ENCODE results near the gene NEGR1.

NEGR1 gene

DNA sequence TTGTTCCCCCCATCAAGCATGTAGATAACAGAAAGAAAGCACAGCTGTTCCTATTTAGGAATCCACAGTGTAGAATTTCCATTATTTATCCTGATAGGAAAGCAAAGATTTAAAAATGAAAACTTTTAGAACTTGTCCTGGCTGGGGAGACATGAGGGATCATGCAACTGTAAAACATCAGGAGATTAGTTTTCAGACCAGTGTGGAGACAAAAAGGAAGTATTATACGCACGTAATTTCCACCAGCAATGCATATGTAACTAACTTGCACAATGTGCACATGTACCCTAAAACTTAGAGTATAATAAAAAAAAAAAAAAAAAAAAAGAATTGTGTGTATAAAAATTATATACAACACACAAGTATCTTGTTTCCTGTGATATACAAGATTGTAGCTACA, 172.4 kb downstream of the NEGR1 start:
- H3K4me3 ChIP-seq (ENCODE audit: low read depth, low read length) = no peak overlapping the region
- no peak for DNase-seq (ENCODE audit: low read depth)
- TF ChIP-seq, protein P1, sequence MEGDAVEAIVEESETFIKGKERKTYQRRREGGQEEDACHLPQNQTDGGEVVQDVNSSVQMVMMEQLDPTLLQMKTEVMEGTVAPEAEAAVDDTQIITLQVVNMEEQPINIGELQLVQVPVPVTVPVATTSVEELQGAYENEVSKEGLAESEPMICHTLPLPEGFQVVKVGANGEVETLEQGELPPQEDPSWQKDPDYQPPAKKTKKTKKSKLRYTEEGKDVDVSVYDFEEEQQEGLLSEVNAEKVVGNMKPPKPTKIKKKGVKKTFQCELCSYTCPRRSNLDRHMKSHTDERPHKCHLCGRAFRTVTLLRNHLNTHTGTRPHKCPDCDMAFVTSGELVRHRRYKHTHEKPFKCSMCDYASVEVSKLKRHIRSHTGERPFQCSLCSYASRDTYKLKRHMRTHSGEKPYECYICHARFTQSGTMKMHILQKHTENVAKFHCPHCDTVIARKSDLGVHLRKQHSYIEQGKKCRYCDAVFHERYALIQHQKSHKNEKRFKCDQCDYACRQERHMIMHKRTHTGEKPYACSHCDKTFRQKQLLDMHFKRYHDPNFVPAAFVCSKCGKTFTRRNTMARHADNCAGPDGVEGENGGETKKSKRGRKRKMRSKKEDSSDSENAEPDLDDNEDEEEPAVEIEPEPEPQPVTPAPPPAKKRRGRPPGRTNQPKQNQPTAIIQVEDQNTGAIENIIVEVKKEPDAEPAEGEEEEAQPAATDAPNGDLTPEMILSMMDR (conservative IDR thresholded peaks at IDR 0.05; ENCODE audit: low read depth, low read length) = no peak

DNA sequence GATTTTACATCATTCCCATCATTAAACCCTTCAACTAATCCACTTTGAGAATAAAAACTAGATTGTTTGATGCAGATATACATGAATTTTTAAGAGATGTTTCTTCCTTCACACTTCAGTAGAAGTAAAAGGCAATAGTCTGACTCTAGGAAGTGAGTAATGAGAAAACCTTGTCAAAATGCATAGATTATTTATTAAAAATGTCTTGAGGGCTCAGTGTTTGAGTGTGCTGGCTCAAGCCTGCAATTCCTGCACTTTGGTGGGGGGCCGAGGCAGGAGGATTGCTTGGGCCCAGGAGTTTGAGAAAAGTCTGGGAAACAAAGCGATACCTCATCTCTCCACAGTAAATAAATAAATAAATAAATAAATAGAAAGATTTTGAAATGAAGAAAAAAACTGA, 177.1 kb downstream of the NEGR1 start:
- DNase-seq (ENCODE audit: low read depth) = no peak
- TF ChIP-seq, protein P1 (conservative IDR thresholded peaks at IDR 0.05; ENCODE audit: low read depth, low read length) = no peak
- H3K4me3 ChIP-seq (ENCODE audit: low read depth, low read length) = no peak overlapping the region

DNA sequence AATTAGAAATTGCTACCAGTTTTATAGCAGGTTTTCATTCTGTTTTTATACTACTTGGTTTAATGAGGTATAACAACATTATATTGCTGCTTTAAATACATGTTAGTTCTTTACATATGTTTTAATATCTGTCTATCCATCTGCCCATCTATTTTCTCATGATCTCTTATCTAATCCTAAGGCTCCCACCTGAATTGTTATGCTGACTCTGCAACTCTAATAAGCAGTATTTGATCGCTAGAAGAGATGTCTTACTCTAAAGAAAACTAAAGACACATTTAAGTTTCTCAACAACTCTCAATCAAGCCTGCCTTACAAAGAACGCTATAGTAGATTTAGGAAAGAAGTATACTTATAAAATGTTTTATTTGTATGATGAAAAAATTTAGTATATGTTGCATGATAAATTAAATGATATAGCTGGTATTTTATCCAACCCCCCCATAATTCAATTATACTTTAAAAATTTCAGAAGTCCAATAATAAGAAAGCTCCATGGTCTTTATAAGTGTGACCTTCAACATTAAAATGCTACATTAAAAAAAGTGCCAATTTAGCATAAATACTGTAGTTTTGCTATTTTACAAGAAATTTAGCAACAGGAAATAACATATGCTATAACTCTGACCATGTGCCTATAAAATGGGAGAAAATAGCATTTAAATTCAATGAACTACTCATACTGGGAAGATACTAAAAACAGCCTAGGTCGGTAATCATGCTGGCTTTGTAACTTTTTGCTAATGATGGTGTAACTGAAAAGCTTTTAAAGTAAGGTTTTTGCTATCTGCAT, 180.3 kb downstream of the NEGR1 start:
- no peak for DNase-seq (ENCODE audit: low read depth)
- TF ChIP-seq, protein P1 (conservative IDR thresholded peaks at IDR 0.05; ENCODE audit: low read depth, low read length) = no peak

DNA sequence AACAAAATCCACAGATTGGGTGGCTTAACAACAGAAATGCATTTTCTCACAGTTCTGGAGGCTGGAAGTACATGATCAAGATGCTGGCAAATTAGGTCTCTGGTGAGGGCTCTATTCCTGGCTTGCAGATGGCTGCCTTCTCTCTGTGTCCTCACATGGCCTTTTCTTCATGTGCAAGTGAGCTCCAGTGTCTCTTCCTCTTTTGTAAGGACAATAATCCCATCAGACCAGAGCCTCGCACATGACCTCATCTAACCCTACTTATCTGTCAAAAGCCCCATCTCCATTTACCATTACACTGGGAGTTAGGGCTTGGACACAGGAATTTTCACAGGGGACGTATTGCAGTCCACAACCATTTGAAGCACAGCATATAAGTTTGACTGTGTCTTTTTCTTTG, 181.6 kb downstream of the NEGR1 start:
- no peak for DNase-seq (ENCODE audit: low read depth)
- TF ChIP-seq, protein P1 (conservative IDR thresholded peaks at IDR 0.05; ENCODE audit: low read depth, low read length) = no peak
- H3K4me3 ChIP-seq (ENCODE audit: low read depth, low read length) = no peak overlapping the region

More for the DNA sequence above, 180.3 kb downstream of the NEGR1 start:
- H3K4me3 ChIP-seq (ENCODE audit: low read depth, low read length) = no peak overlapping the region

DNA sequence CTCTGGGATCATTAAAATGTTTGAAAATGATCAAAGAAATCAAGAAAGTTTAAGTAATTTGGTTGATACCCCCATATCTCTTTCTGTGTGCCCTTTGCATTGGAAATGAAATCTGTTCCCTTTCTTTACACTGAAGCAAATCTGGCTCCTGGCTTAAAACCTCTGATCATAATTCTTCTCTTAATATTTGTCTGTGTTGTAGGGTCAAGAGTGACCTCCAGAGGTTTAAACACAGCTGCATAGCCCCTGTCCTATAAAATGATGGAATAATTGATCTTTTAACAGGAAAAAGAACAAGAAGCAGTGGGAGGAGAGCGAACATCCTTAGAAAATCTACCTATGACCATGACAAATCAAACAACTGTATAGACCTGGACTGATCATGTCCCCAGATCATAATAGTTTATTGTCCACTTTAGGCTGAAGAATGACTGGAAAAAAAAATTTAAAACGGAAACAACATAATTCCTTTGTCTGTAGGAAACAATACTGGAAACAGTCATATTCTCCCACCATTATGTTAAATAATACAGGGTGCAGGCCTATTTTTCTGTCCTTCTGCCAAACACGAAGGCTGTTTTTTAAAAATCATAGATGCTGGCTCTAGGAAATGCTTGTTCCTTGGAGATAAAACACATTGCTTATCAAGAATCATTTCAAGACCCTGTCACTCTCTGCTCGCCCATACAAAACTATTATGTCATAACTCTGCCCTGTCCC, 184.3 kb downstream of the NEGR1 start:
- H3K4me3 ChIP-seq (ENCODE audit: low read depth, low read length) = no peak overlapping the region
- TF ChIP-seq, protein P1 (conservative IDR thresholded peaks at IDR 0.05; ENCODE audit: low read depth, low read length) = no peak
- DNase-seq (ENCODE audit: low read depth) = no peak

DNA sequence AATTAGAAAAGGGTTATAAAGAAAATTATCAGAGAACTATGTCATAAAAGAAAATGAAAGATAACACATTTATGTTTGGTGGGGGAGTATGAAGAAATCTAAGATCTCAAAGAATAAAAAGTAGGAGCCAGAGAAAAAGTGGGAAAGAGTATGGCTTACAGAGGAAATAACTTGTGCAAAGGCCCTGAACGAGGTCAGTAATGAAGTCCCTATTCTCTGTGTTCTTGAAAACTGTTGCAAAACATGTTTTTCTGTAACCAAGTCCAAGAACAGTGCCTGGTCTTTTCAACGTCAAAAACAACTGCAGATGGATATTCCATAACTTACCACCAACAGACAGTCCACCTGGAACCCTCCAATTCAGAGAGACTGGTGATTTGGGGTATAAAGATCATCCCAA, 188.1 kb downstream of the NEGR1 start:
- TF ChIP-seq, protein P1 (conservative IDR thresholded peaks at IDR 0.05; ENCODE audit: low read depth, low read length) = no peak
- no peak overlapping the region for H3K4me3 ChIP-seq (ENCODE audit: low read depth, low read length)
- no peak for DNase-seq (ENCODE audit: low read depth)

Measured in choroid plexus epithelial cell (primary cell).